Fibroblast of villous mesenchyme (primary cell): ENCODE data around the gene SPATA20. TPM values are rescaled to one million over a fixed set of nuclear protein-coding genes. Genes with fewer than 3 reads are reported as not detected.
A peak's percentile ranks its signal among the peaks of the same experiment; 100 is the strongest.

ENCODE experiments used
- DNase-seq: peaks from one replicate; pipeline ENCODE4 v3.0.0-alpha.2; 2010; ENCODE audit warnings: low read depth
- H3K4me3 ChIP-seq: 2 replicates; pipeline ENCODE4 v1.5.1; 2011; ENCODE audit warnings: low read depth, mild to moderate bottlenecking, low read length
- total RNA-seq: library from RNA; depleted of rRNA; stranded (reverse); fragments of >200 nt; gene quantifications from 2 replicates; pipeline ENCODE4 v1.2.3, GENCODE V29; 2012
- TF ChIP-seq, protein P1 (sequence below): IDR thresholded peaks from 2 replicates; pipeline ENCODE4 v1.5.1; 2012; ENCODE audit warnings: low read depth, mild to moderate bottlenecking, low read length; ENCODE audit not compliant: insufficient read depth

SPATA20 gene
- total RNA-seq, 1 donor = 102 TPM

DNA sequence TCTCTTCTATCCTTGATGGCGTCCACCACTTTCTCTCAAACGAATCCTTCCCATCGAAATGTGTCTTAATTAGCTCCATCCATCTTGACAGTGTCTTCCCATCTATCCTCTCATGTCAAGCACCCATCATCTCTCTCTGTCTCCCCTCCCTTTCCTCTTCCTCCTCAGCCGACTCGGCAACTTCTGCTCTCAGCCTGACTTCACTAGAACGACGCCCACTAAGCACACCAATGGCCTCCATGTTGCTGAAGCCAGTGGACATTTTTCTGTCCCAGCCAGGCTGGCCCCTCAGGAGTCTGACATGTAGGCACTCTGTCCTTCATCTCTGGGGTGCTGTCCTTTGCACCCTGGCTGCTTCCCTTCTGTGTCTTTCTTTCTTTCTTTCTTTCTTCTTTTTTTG lies 2.5 kb upstream of the SPATA20 start:
- TF ChIP-seq, protein P1, sequence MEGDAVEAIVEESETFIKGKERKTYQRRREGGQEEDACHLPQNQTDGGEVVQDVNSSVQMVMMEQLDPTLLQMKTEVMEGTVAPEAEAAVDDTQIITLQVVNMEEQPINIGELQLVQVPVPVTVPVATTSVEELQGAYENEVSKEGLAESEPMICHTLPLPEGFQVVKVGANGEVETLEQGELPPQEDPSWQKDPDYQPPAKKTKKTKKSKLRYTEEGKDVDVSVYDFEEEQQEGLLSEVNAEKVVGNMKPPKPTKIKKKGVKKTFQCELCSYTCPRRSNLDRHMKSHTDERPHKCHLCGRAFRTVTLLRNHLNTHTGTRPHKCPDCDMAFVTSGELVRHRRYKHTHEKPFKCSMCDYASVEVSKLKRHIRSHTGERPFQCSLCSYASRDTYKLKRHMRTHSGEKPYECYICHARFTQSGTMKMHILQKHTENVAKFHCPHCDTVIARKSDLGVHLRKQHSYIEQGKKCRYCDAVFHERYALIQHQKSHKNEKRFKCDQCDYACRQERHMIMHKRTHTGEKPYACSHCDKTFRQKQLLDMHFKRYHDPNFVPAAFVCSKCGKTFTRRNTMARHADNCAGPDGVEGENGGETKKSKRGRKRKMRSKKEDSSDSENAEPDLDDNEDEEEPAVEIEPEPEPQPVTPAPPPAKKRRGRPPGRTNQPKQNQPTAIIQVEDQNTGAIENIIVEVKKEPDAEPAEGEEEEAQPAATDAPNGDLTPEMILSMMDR = no peak
- no peak for DNase-seq
- no peak overlapping the region for H3K4me3 ChIP-seq

DNA sequence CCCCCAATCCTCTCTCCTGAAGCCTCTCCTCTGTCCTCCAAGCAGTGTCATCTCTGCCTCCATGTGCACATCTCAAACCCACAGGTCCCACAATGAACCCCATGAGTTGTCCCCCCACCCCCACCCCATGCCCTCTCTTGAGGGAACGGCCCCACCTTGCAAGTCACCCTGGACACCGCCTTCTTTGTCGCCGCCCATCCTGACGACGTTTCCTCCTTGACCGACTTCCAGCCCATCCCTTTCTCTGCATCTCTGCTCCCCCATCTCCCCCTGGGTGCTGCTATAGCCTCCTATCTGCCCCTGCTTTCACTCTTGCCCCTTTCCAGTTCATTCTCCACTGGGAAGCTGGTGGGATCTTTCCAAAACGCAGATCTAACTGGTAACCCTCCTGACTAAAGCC lies 1.7 kb upstream of the SPATA20 start:
- TF ChIP-seq, protein P1 = no peak
- H3K4me3 ChIP-seq = no peak overlapping the region
- no peak for DNase-seq

DNA sequence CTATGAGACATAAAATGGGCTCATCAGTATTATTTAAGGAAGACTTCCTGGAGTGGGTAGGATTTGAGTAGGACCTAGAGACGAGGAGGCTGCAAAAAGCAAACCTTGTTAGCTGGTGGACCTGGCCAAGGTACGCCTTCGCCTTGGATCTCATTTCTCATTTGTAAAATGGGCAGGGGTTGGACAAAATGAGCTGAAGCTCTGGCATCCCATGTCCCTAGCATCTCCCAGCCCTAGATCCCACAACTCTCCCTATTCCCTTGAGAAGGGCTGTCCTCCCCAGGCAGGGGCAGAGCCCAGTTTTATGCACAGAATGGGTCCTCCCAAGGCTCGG lies 306 bp upstream of the SPATA20 start:
- DNase-seq = no peak
- TF ChIP-seq, protein P1 = no peak
- H3K4me3 ChIP-seq = no peak overlapping the region

DNA sequence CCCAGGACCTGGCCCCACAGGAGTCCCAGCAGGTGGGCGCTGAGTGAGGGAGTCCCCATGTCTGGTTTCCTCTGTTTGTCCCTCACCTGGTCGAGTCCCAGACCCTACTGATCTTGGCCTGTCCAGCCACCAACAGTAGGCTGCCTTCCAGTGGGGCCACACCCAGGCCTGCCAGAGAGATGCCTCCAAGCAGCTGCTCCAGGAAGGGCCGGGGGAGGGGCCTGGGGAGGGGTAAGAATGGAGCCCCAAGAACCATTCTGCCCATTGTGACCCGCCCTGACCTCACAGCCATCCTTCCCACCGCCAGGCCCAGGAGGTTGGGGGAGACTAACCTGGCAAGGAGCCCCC lies 736 bp downstream of the SPATA20 start:
- no peak for DNase-seq
- TF ChIP-seq, protein P1 = no peak
- H3K4me3 ChIP-seq = peak overlapping the region; percentile 73

DNA sequence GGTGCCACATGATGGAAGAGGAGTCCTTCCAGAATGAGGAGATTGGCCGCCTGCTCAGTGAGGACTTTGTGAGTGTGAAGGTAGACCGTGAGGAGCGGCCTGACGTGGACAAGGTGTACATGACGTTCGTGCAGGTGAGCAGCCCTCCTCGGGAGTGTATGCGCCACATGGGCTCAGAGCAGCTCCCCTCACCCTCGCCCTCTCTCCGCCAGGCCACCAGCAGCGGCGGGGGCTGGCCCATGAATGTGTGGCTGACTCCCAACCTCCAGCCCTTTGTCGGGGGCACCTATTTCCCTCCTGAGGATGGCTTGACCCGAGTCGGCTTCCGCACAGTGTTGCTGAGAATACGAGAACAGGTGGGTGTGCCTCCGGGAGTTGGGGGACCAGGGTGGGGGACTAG lies 1.9 kb downstream of the SPATA20 start:
- H3K4me3 ChIP-seq = no peak overlapping the region
- TF ChIP-seq, protein P1 = no peak
- no peak for DNase-seq

DNA sequence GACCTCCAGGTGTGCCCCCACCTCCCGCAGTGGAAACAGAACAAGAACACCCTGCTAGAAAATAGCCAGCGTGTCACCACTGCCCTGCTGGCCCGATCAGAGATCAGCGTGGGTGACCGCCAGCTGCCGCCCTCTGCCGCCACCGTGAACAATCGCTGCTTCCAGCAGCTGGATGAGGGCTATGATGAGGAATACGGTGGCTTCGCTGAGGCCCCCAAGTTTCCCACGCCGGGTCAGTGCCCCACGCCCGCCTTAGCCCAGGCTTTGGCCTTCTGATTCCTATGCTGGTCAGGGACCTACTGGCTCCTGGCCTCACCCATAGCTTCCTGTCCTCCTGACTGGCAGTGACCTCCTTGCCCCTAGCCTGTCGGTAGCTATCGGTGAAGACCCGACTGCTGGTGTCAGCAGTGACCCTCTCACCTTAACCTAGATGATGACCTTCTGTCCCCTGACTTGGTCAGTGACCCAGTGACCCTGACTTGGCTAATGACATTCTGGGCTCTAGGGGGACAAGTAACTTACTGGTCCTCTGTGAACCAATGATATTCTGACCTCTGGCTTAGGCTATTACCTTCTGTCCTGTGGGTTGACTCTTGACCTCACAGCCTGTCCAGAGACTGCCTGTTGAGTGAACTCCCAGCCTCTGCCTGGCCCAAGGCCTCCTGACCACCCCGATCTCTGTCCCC lies 2.4 kb downstream of the SPATA20 start:
- no peak overlapping the region for H3K4me3 ChIP-seq
- no peak for DNase-seq
- TF ChIP-seq, protein P1 = no peak

DNA sequence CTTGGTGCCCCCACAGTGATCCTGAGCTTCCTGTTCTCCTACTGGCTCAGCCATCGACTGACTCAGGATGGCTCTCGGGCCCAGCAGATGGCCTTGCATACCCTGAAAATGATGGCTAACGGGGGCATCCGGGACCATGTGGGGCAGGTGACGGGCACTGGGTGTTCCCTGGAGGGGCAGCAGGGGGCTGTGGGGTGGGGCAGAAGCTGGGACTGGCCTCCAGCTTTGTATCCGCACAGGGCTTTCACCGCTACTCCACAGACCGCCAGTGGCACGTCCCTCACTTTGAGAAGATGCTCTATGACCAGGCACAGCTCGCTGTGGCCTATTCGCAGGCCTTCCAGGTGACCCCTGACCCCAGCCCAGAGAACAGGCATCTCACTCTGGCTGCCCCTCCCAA lies 3.0 kb downstream of the SPATA20 start:
- TF ChIP-seq, protein P1 = no peak
- H3K4me3 ChIP-seq = no peak overlapping the region
- no peak for DNase-seq
